ENCODE data around the gene AFF3.

AFF3 gene

DNA sequence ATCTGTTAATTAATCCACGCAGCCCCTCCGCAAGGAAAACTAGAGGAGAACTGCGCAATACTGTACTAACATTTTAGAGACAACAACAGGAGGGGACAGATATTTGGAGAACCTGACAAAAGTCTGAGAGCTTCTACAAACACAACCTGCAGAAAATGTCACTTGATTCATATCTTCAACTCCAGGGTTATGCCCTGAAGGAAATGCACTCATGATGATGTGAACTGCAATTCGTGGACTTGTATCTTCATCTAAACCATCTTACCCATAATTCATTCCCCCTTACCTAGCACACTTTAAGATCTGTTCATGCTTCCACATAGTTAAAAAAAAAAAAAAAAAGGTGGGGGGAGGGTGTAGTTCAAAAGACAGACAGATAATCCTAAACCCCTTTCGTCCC is 75.5 kb downstream of the AFF3 start:
- DNase-seq = no peak

DNA sequence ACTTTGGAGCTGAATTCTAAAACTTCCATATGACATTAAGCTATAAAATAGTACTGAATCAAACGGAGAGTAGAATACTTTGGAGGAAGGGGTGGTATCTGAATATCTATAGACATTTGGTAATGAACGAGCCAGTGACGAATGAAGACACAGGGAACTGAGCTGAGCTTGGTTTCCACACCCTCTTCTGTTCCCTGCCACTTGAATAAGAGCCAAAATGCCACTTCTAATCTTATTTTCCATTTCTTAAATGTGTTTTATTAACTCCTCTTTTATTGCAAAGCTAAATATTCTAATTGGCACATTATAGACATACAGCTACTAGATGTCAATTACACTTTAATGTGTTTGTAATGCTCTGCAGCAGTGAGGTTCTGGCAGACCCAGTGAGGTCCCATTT is 76.1 kb downstream of the AFF3 start:
- no peak for DNase-seq

DNA sequence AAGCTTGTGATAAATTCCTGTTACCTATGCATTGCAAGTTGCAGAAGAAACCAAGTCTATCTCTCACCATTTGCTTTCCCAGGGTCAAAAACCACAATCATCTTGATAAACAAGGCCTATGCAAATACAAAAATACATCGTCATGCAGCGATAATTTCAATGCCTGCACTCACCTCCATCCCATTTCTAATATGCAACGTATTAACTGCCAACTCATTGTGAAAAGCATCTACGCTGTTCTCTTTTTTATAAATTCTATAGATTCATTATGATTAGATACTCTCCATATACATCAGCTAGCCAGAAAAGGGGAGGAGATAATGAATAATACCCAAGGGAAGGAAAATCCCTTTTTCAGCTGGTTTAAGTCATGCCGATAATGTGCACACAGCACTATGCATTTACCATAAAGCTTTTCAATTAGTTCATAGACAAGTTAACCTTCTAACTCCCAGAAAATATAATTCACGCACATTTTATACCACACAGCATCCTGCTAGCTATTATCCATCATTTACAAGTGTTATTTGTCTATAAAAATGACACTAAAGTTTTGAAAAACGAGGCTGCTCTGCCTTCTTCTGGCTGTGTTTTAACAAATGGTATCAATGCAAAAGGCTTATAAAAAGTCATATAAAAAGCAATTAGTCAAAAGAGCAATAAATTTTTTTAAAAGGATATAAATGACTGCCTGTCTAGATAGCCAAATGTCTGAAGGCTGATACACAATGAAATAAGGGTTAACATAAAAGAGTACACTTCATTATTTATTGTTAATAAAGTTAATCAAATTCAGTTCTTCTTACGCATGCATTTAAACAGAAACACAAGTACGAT is 77.6 kb downstream of the AFF3 start:
- no peak for DNase-seq

DNA sequence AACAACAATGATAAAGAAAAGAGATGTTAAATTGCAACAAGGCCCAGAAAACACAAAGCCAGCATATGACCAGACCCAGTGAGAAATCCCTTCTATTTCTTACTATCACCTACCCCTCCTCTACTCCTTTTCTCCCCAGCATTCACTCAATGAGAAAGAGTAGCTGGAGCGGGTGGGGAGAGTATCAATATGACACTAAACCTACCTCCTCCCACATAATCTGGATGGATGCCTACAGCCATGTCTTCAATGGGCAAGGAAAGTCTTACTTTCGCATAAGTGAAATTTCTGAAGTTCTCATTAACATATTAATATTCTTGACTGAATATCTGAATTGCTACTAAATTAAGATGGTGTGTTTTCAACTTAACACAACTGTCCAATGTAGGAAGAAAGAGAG is 78.2 kb downstream of the AFF3 start:
- DNase-seq = no peak

DNA sequence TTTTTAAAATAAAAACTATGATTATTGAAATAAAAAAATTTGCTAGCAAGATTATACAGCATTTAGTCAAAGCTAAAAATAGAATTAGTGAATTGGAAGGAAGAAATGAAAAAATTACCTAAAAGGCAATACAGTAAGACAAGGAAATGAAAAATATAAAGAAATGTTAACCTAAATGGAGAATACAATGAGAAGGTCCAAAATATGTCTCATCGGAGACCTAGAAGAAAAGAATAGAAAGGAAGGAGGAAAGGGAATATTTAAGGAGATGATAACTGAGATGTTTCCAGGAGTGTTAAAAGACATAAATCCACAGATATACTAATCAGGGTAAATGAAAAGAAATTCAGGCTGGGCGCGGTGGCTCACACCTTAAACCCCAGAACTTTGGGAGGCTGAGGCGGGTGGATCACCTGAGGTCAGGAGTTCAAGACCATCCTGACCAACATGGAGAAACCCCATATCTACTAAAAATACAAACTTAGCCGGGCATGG is 78.9 kb downstream of the AFF3 start:
- DNase-seq = no peak

DNA sequence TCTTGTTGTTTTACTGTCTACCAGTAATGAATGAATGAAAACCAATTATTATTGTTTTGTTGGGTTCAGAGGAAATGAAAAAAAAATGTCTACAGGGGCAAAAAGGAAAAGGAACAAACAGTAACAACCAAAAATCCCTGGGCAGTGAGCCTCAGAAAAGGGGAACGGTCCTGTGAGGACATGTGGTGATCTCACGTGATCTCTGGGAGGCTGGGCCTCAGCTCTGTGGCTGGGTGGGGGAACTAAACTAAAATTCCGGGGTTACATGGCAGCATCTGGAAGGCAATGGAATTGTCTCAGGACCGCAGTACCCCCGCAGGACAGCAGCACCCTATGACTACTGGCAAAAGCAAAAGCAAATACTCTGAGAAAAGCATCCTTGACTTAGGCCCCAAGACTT is 80.1 kb downstream of the AFF3 start:
- no peak for DNase-seq

DNA sequence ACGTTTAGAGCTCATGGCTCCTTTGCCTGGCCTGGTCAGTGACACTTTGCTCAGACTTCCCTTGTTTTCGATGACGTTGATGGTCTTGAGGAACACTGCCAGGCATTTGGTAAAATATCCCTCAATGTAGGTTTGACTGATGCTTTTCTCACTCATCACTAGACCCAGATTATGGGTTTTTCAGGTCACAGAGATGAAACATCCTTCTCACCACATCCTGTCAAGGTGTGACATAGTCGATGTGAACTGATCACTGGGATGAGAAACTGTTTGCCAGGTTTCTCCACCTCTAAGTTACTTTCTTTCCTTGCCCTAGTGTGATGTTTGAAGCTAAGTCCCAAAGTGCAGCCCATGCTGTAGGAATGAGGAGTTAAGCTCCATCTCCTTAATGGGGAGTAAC is 81.5 kb downstream of the AFF3 start:
- DNase-seq = no peak

DNA sequence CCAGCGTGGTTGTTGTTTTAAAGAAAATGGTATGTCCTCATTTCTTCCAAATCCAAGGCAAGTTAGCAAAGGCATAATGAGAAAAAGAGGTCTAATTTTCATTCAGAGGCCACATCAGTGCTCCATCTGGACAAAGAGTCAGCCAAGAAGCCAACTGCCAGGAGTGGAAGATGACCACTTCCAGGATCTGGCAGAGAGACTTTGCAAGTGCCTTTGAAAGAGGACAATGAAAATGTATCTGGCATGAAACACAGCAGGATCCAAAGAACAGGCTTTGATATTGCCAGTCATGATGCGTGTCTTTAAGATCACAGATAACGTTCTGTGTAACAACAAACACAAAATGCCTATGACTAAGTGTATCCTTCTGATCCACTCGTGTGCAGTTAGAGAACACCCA is 82.8 kb downstream of the AFF3 start:
- DNase-seq = no peak

DNA sequence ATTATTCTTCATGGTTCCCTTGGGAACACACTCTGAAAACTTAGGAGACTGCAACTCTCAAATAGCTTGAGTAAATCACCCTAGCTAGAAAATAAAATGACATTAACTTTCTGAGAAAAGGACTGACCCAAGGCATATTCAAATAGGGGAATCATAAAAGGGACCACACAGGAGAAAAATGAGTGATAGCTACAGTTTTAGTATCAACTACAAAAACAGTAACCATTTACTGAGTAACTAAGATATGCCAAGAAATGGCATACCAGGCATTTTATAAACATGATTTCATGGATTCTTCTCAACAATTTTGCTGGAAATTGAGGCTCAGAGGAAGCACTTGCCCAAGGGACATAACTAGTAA is 84.5 kb downstream of the AFF3 start:
- no peak for DNase-seq

DNA sequence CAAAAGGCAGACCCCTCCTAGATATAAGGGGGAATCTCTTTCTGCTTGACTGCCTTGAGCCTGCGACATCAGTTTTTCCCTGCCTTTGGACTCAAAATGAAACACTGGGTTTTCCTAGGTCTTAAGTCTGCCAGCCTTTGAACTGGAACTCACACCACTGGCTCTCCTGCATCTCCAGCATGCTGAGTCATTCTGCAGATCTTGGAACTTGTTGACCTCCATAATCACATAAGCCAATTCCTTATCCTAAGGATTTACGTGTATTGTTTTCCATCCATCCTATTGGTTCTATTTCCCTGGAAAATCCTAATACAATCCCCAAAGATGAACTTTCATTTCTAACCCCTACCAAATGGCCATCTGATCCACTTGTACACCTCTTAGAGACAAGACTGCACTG is 88.0 kb downstream of the AFF3 start:
- no peak for DNase-seq

DNA sequence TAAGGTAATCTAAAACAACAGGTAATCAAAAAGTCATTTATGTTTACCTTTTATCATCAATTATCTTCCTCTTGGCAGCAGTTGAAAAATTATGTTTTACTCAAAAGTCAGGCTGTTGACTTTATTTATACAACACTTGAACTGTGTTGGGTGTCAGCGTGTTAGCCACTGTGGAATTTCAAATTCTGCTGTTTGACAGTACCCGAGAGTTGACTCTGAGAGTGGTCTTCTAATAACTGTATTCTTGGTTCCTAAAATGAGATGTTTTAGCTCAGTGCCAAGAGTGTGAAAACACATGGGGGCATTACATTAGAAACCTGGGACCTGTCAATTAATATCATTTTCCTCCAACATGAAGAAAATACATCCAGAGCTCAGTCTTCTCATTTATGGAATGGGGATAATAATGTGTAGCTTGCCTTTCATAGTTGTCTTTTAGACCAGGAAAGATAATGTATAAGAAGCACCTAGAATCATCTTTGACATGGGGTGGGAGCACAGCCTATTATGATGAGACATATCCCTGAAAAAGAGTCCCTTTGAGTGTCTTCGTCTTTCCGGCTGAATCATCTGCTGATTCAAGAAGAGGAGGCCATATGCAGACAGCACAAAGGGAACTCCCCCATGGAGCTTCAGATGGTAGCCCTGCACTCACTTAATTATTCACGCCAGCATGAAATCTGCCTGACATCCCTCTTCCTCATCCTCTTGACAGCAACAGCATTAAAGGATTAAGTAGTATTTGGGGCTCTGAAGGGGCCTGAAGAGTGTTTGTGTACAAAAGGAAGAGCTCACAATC is 89.1 kb downstream of the AFF3 start:
- no peak for DNase-seq

DNA sequence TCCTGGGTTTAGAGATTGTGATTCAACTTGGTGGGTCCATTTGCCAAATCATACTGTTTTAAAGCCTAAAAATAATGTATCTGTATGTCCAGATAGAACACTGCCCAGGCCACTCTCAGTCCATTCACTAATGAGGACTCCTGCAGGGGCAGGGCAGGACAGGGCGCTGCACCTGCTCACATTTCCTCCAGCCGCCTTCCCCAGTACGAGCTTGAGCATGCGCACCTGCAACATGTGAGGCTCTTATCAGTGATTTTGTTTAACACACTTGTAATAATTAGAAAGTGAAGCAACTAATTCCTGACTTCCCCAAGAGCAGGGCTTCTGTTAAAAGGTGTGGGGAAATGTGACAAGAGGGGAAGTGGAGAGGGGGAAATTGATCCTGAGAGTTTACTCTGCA is 89.7 kb downstream of the AFF3 start:
- DNase-seq = no peak

DNA sequence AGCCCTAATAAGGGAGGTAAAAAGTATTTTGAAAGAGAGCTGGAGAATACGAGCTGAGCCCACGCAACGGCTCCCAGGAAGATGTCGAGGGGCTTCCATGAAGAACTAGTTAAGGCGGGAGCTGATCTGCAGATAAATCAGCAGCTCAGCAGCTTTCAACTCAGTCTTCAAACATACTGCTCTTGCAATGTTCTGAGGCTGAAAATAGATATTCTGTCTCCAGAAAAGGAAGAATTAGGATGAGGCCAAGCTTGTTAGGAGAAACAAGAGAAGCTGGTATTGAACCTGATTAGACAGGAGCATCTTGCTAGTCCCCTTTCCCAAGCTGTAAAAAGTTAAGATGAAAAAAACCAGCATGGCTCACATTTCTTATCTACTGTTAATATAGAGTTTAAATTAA is 91.1 kb downstream of the AFF3 start:
- no peak for DNase-seq

DNA sequence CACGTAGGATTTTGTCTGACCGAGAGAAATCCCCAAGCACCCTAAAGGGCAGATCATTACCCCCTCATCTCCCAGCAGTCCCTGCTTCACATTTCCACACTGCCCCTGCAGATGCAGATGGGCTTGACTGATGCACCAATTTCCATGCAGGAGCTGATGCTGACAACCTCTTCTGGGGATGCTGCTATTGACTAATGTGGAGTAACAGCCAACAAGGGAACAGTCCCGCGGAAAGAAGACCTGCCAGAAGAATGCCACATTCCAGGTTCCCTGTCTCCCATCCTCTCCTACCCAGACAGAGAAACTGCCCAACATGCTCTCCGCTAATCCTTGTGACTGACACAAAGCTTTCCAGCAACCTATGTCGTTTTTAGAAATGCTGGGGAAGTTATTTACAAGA is 91.7 kb downstream of the AFF3 start:
- DNase-seq = no peak

DNA sequence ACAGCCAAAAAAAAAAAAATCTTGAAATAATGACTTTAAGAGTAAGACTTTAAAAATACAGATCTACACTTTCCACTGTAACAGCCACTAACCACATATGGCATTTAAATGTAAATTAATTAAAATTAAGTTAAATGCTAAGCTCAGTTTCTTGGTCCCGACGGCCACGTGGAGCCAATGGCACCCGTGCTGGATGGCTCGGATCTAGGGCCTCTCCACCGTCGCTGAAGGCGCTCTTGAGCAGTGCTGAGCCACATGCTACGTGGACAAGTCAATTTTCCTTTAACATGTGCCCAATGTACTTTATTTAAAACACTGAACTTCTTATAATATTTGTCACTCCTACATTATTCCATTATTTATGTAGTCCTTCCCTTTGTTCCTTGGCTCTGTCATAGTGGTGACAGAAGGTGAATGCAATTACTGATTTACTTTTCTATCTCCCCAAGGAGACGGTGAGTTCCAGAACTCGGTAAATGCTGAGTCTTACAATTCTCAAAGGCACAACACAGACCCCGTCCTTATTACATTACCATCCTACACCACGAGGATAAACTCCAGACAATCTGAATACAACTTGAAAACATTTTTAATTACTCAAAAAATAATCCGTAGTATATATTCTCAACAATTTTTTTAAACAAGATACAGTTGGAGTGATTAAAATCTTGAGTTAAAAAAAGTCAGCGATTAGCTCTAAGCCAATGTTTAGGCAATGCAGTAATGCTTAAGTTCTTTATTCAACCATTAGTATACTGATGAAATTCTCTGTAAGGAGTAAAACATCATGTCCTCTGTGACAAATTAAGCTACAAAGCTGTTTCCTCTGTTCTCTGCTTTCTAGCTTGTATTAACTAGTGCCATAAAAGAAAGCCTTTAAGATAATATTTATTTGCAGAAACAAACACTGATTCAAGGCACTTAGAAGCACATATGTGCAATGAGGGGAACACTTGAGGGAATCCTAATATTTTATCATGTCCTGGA is 95.1 kb downstream of the AFF3 start:
- no peak for DNase-seq

DNA sequence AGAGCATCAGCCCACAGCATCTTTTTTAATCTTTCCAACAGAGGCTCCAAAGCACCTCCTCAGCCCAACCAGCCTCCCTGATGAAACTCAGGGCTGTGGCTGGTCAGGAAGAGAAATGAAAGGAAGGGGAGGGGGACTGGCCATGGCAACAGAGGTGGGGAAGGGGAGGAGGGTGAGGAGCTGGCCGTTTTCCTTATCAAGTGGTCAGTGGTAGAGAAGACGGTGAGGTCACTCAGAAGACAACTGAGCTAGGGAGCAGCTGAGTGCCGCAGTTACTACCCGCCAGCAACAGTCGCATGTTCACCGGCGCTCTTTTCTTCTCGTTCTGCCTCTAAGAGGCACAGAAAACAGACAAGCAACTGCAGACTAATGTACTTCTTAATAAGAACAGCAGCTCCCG is 97.4 kb downstream of the AFF3 start:
- DNase-seq = no peak

DNA sequence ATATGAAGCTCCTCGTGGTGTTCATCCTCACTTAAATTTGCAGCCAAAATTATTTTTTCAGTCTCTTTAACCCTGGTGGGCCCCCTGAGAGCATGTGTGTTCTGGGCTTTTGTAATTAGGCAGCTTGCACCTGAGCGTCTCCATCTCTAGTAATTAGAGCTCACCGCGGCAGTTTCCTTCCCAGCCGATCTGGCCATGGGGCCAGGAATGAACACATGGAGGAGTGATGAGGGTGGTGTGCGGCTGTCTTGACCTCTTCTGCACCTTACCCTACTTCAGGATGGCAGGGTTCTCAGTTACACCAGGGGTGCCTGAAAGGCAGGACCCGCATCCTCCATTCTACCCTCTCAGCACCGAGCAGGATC is 98.5 kb downstream of the AFF3 start:
- no peak for DNase-seq

DNA sequence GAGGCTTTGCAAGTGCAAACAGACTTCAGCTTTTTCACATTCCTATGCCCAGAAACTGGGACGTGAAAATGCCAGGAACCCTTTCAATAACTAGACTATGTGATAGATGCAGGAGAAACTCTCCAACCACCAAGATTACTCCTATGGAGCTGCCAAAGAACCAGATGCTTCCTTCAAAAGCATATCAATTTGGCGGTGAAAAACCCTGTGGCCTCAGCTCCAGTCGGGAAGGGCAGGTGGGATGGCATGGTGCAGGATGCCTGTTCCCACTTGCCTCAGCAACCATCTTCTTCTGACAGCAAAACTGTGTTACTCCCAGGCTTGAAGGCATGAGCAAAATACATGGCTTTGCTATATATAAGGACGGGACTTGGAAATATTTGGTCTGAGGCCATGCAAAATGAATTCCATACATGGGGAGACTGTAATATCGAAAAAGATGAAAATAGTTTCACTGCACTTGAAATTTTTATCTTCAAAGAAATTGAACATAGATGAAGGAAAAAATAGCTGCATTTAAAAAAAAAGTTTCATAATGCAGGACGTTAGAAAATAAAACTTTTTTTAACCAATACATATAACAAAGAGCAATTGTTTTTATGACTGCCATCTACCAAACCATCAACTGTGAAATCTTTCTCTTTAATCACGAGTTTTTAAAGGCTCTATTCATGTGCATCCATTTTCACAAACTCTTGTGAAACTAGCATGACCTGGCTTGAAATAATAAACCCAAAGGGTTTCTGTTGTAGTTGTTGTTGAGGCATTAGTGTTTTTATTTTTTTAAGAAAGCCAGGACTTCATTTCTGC is 99.1 kb downstream of the AFF3 start:
- DNase-seq = no peak

DNA sequence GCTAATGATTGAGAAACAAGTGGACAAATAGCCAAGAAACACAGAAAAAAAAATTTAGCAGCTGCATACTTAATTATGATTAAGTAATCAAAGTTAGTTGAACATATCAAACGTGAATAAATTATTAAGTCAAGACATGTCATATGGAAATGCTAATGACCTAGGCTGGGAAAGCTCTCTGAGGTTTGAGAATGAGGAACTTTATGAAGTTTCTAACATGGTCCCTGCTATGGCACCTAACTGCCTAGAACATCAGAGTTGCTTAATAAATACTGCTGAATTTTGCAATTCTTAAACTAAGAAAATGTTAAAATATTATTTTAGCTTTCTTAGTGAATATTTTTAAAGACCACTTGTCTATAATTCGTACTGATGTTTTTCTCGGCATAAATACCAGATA is 99.8 kb downstream of the AFF3 start:
- DNase-seq = no peak

DNA sequence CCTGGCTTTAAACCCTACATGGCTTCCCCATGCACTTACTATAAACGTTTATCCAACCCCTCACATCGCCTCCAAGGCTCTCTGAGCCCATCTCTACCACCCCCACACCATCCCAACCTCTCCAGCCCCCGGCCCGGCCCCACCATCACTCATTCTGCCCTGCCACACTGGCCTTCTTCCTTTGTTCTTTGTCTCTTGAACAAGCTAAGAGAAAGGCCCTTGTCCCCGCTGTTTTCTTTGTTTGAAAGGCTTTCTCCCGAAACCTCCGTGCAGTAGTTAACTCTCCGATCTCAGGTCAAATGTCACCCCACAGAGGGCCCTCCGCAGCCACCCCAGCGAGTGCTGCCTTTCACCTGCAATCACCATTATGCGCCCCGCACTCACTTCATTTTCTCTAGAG is 100.4 kb downstream of the AFF3 start:
- DNase-seq = no peak

DNA sequence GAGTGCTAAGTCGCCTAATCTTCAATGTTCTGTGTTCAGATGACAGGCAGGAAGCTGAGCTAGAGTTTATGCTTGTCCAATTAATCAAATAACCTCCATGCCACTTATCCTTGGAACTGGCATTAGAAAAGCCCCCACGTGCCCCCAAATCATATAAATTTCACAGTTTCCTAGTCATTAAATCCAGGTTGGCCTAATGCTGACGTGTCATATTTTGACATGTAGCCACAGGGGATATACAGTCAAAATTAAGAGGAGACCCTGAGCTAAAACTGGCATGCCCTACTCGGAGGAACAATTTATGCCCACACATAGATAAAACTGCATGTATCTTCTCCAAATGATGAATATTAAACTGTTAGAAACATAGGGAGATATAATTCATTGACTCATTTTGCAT is 101.0 kb downstream of the AFF3 start:
- no peak for DNase-seq

DNA sequence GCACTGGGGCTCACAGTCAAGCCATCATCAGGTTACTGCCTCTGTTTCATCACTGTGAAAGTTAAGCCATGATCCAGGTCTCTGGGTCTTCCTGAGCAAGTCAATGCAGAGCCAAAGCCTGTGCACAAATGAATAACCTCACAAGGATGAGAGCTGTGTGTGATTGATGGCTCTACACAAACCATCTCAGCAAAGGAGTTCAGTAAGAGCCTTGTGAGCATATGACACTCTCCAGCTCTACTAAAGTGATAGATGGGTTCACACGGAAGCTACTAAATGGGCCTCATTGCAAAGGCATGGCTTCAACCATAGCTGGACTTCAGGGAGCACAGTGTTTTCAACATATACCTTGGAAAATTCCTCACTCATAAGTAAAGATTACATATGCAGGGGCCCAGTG is 101.5 kb downstream of the AFF3 start:
- DNase-seq = no peak
